HPDE6-E6E7 (cell line): Measurements from ENCODE around the gene TTF2.

Source experiments
- DNase-seq: peaks from one replicate; pipeline ENCODE4 v3.0.0; 2011; ENCODE audit warnings: missing footprints; ENCODE audit errors: extremely low spot score

TTF2 gene

GRCh38 chr1:117045644-117046043, 14.5 kb upstream of the TTF2 start:
- no peak for DNase-seq

GRCh38 chr1:117046781-117047180, 13.3 kb upstream of the TTF2 start:
- no peak for DNase-seq

DNA sequence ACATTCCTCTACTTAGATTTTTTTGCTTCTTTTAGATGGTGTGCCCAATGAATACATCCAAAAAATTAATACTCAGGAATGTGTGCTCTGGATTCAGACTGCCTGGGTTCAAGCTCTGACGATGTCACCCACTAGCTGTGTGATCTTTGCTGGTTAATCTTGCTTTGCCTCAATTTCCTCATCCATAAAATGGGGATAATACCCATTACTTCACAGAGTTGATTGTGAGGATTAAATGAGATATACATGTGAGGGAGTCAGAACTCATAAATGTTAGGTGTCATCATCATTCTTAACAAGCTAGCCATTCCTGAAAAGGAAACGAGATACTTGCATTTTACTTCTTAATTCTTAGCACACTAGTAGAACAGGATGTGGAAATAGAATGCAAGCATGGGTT, 12.9 kb upstream of the TTF2 start:
- DNase-seq: no peak

- DNase-seq: no peak
These were observed 10.3 kb upstream of the TTF2 start for GRCh38 chr1:117049857-117050256.

- peak; percentile 40 for DNase-seq
These were observed 8.7 kb upstream of the TTF2 start for GRCh38 chr1:117051224-117052064.

DNA sequence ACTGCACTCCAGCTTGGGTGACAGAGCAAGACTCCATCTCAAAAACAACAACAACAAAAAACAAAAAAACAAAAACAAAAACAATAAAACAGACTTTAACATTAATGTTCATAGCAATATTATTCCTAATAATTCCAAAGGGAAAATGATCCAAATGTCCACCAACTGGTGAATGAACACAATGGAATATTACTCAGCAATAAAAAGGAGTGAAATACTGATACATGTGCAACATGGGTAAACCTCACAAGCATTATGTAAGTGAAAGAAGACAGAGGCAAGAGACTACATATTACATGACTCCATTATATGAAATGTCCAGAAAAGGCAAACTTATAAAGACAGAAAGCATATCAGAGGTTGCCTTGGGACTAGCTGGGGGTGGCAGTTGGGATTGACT, 6.1 kb upstream of the TTF2 start:
- DNase-seq: no peak

DNA sequence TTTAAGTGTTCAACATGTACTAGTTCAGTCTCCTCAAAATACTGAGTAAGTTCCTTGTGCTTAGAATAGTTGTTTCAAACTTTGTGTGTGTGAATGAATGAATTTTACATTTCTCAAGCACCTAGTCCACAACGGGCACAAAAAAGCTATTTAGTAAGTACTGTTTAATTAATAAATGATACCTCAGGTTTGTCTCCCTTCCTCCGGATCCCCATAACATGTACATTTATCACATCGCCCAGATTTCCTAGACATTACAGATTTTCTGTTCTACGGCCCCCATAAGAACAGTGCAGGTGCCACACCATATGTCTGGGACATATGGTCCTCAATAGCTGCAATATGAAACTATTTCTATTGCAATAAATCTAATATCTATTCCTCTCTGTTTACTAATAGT, 1.3 kb upstream of the TTF2 start:
- DNase-seq: no peak

- no peak for DNase-seq
These were observed 820 bp upstream of the TTF2 start for GRCh38 chr1:117059334-117059677.

DNA sequence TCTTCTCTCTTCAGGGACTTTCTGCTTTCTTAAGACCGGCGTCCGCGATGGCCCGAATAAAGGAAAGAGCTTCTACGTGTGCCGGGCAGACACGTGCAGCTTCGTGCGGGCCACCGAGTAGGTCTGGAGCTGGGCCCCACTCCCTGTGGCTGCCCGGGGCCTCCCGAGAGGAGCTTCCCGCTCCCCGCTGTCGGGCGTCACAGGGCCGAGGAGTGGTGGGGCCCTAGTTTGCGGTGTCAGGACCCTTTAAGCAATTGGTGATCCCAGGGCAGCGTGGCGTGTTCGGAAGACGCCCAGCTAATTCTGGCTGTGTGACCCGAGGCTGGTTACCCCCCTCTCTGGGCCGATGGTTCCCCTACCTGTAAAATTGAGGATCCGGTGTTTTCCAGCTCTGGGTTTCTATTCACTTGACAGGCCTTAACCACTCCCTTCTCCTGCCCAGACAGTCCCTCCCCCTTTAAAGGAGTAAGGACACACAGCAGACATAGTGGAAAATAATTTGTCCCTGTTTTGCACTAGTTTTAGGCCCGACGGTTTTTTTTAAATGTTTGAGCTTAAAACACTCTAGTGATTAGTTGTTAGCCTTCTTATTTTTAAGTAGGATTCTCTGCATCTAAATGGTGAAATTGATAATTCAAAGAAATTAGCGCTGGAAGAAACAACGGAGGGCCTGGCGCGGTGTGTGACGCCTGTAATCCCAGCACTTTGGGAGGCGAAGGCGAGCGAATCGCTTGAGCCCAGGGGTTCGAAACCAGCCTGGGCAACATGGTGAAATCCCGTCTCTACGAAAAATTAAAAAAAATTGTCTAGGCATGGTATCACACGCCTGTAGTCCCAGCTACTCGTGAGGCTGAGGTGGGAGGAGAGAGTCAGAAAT, 553 bp downstream of the TTF2 start:
- DNase-seq: peak; percentile 73

- no peak for DNase-seq
These were observed 1.9 kb downstream of the TTF2 start for GRCh38 chr1:117061986-117062415.

DNA sequence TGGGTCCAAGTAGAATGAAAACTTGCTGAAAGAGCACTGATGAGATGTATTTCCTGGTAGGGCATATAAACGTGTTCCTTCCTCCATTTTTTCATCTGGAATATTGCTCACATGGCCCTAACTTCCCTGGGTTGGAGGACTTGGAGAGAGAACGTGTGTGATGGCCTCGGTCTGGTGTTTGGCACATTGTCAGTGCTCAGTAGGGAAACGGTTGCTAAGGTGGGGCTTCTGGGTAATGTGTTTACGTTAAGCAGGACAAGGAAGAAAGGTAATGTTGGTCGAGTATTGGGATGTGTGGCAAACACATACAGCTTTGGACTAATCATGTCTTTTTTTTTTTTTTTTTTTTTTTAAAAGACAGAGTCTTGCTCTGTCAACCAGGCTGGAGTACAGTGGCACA, 6.2 kb downstream of the TTF2 start:
- DNase-seq: no peak

GRCh38 chr1:117067533-117068370, 7.6 kb downstream of the TTF2 start:
- peak; percentile 59 for DNase-seq

DNA sequence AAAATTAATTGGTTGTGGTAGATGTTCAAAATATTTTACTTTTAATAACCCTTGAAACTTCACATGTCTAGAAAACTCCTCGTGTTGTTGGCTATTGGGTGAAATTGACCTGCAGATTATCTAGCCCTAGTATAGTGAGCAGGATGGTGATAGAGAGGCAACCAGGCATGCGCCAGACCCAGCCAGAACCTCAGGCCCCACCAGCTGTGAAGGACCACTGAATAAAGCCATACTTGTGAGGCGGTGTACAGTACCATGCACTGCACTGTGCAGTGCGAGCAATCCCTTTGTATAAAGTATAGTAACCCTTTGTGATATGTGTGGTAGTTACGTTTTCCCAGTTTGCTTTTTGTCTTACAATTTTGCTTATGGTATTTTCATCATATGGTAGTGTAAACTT, 8.5 kb downstream of the TTF2 start:
- no peak for DNase-seq

GRCh38 chr1:117069220-117069844, 9.2 kb downstream of the TTF2 start:
- DNase-seq: no peak

DNA sequence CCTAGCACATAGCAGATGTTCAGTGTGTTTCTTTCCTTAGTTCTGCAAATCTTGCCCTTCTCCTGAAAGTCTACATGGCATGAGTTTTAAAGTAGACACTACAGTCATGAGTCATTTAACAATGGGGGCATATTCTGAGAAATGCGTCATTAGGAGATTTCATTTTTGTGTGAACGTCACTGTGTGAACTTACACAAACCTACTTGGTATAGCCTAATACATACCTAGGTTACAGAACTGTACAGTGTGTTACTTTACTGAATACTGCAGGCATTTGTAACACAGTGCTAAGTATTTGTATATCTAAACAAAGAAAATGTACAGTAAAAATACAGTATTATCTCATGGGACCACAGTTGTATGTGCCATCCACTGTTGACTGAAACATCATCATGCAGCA, 10.0 kb downstream of the TTF2 start:
- no peak for DNase-seq

DNA sequence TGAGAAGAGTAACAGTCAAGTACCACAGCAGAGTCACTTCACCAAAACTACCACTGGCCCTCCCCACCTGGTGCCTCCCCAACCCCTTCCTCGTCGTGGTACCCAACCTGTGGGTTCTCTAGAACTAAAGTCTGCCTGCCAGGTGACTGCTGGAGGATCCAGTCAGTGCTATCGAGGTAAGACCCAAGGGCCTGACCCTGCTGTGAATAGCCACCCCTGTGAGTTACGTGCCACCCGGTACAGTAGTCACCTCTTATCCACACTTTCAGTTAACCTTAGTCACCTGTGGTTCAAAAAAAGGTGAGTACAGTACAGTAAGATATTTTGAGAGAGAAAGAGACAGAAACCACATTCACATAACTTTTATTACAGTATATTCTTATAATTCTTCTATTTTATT, 16.5 kb downstream of the TTF2 start:
- no peak for DNase-seq

- peak; percentile 74 for DNase-seq
These were observed 17.1 kb downstream of the TTF2 start for GRCh38 chr1:117077267-117077666.

DNA sequence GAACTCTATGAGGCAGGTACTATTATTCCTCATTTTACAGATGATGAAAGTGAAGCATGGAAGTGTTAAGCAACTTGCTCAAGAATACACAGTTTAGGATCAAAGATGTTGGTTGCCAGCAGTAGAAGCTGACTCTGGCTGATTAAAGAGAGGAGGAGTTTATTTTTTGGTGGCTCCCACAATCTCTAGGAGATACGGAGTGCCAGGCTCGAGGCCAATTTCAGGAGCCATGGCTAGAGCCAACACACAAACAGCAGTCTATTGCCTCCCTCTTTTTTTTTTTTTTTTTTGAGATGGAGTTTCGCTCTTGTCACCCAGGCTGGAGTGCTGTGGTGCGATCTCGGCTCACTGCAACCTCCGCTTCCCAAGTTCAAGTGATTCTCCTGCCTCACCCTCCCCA, 19.6 kb downstream of the TTF2 start:
- no peak for DNase-seq

DNA sequence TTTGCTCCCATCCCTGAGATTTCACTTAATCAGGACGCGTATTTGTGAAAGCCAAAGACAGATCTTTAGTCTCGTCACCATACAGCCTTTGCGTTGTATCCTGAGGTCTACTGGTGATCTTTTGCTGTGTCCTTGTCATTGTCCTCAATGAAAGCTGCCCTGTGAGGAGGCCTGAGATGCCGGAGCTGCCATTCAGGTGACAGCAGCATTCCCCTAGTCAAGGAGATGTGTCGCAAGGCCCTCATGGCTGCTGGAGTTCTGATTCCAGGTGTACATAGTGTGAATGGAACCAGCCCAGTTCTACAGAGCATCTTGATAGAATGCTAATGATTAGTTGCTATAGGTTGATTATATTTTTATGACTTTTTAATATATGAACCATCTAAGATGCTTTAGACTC, 24.1 kb downstream of the TTF2 start:
- DNase-seq: no peak

DNA sequence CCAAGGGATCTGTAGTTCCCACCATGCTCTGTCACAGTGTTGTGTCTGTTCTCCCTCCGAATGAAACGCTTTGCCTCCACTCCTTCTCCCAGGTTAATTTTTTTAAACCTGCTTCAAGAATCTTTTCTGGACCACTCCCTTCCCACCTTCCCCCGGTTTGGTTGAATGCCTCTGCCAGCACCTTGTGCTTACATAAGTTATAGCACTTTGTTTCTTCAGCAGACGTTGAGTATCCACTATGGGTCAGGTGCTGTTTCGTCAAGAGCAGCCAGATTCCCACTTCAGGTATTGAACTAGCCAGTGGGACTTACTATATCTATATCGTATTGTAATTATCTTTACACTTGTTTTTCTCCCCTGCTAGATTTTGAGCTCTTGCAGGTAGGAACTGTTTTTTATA, 27.6 kb downstream of the TTF2 start:
- no peak for DNase-seq

GRCh38 chr1:117089996-117090395, 29.9 kb downstream of the TTF2 start:
- no peak for DNase-seq

DNA sequence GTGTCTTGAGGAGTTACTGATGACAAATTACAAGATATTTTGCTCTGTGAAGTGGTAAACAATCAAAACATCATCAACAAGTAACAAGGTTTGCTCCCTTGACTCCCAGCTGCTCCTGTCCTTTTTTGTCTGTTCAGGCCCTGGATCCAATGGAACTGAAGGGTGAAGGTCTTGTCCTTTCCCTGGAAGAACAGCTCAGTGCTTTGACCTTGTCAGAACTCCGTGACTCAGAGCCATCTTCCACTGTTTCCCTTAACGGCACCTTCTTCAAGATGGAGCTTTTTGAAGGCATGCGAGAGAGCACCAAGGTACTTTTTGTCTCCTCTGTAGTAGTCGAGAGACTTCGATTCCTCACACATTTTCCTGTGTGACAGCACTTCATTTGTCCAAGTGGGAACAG, 32.5 kb downstream of the TTF2 start:
- DNase-seq: no peak
